Measurements from ENCODE around the gene ARHGAP5.

ARHGAP5 gene

GRCh38 chr14:32136027-32136825, 59.1 kb downstream of the ARHGAP5 start:
- TF ChIP-seq CTCF (IDR thresholded peaks at IDR 0.05; ENCODE audit: low read depth, low read length): no peak
- DNase-seq (ENCODE audit: extremely low read depth, low read depth): no peak

- no peak for TF ChIP-seq CTCF (IDR thresholded peaks at IDR 0.05; ENCODE audit: low read depth, low read length)
- no peak for DNase-seq (ENCODE audit: extremely low read depth, low read depth)
Observed at GRCh38 chr14:32137313-32137712, 60.2 kb downstream of the ARHGAP5 start.

GRCh38 chr14:32137892-32138291, 60.8 kb downstream of the ARHGAP5 start:
- TF ChIP-seq CTCF (IDR thresholded peaks at IDR 0.05; ENCODE audit: low read depth, low read length): no peak
- no peak for DNase-seq (ENCODE audit: extremely low read depth, low read depth)

- DNase-seq (ENCODE audit: extremely low read depth, low read depth): no peak
- no peak for TF ChIP-seq CTCF (IDR thresholded peaks at IDR 0.05; ENCODE audit: low read depth, low read length)
Observed at GRCh38 chr14:32142341-32142740, 65.2 kb downstream of the ARHGAP5 start.

- DNase-seq (ENCODE audit: extremely low read depth, low read depth): no peak
- no peak for TF ChIP-seq CTCF (IDR thresholded peaks at IDR 0.05; ENCODE audit: low read depth, low read length)
Observed at GRCh38 chr14:32142754-32143437, 65.8 kb downstream of the ARHGAP5 start.

GRCh38 chr14:32150392-32150791, 73.3 kb downstream of the ARHGAP5 start:
- DNase-seq (ENCODE audit: extremely low read depth, low read depth): no peak
- no peak for TF ChIP-seq CTCF (IDR thresholded peaks at IDR 0.05; ENCODE audit: low read depth, low read length)

GRCh38 chr14:32166029-32166428, 88.9 kb downstream of the ARHGAP5 start:
- no peak for DNase-seq (ENCODE audit: extremely low read depth, low read depth)
- no peak for TF ChIP-seq CTCF (IDR thresholded peaks at IDR 0.05; ENCODE audit: low read depth, low read length)

All from AG09319 (cell line).